ENCODE measurements around the gene ROBO3. TPM values are rescaled to one million over a fixed set of nuclear protein-coding genes. Genes with fewer than 3 reads are reported as not detected.

Gene ROBO3
- total RNA-seq, 2 donors from 2014 or later: 21.5 to 26.6 TPM

GRCh38 chr11:124863137-124863825 lies 2.0 kb upstream of the ROBO3 start:
- no peak overlapping the region for H3K4me3 Mint-ChIP-seq
- DNase-seq (no peak), ATAC-seq (replicated peaks in 1 of 2) (no peak)
- peaks cover 79% of the 10 kb centered on the region for H3K27me3 Mint-ChIP-seq (ENCODE audit: low read depth)
- peaks cover 40% of the 10 kb centered on the region for H3K4me1 Mint-ChIP-seq (ENCODE audit: low read depth)
- no peaks in the 10 kb centered on the region for H3K9me3 Mint-ChIP-seq
- H3K36me3 Mint-ChIP-seq (ENCODE audit: insufficient read depth in 2 of 2): no peaks in the 10 kb centered on the region
- H3K27ac Mint-ChIP-seq: no peak overlapping the region

- H3K36me3 Mint-ChIP-seq (ENCODE audit: insufficient read depth in 2 of 2): no peaks in the 10 kb centered on the region
- no peaks in the 10 kb centered on the region for H3K9me3 Mint-ChIP-seq
- no peak overlapping the region for H3K4me3 Mint-ChIP-seq
- ATAC-seq (replicated peaks in 1 of 2) (no peak), DNase-seq (no peak)
- H3K27ac Mint-ChIP-seq: no peak overlapping the region
- H3K27me3 Mint-ChIP-seq (ENCODE audit: low read depth): peaks cover 84% of the 10 kb centered on the region
- H3K4me1 Mint-ChIP-seq (ENCODE audit: low read depth): peaks cover 44% of the 10 kb centered on the region
These were observed 1.4 kb upstream of the ROBO3 start for GRCh38 chr11:124863826-124864165.

- Mint-ChIP-seq H3K27ac (no peak overlapping the region), H3K4me1 (ENCODE audit: low read depth) (peaks cover 50% of the 10 kb centered on the region), H3K27me3 (ENCODE audit: low read depth) (peaks cover 87% of the 10 kb centered on the region), H3K36me3 (ENCODE audit: insufficient read depth in 2 of 2) (no peaks in the 10 kb centered on the region), H3K4me3 (no peak overlapping the region), H3K9me3 (no peaks in the 10 kb centered on the region)
- ATAC-seq (replicated peaks in 1 of 2) (no peak), DNase-seq (no peak)
These were observed 898 bp upstream of the ROBO3 start for GRCh38 chr11:124864176-124864891.

GRCh38 chr11:124864892-124865180 lies 396 bp upstream of the ROBO3 start:
- H3K27ac Mint-ChIP-seq: no peak overlapping the region
- DNase-seq (no peak), ATAC-seq (replicated peaks in 1 of 2) (no peak)
- H3K36me3 Mint-ChIP-seq (ENCODE audit: insufficient read depth in 2 of 2): no peaks in the 10 kb centered on the region
- H3K4me1 Mint-ChIP-seq (ENCODE audit: low read depth): peaks cover 53% of the 10 kb centered on the region
- H3K4me3 Mint-ChIP-seq: no peak overlapping the region
- H3K9me3 Mint-ChIP-seq: no peaks in the 10 kb centered on the region
- H3K27me3 Mint-ChIP-seq (ENCODE audit: low read depth): peaks cover 88% of the 10 kb centered on the region

- peaks cover 53% of the 10 kb centered on the region for H3K4me1 Mint-ChIP-seq (ENCODE audit: low read depth)
- H3K27me3 Mint-ChIP-seq (ENCODE audit: low read depth): peaks cover 93% of the 10 kb centered on the region
- H3K27ac Mint-ChIP-seq: no peak overlapping the region
- no peaks in the 10 kb centered on the region for H3K36me3 Mint-ChIP-seq (ENCODE audit: insufficient read depth in 2 of 2)
- ATAC-seq (replicated peaks in 1 of 2): peak; percentile 61 to 65
- peak overlapping the region; percentile 51 to 60 for H3K4me3 Mint-ChIP-seq
- no peaks in the 10 kb centered on the region for H3K9me3 Mint-ChIP-seq
- peak; percentile 67 to 74 for DNase-seq
These were observed 945 bp downstream of the ROBO3 start for GRCh38 chr11:124865902-124866851.

- ATAC-seq (replicated peaks in 1 of 2): peak; percentile 47 to 53
- Mint-ChIP-seq H3K4me1 (ENCODE audit: low read depth) (peaks cover 52% of the 10 kb centered on the region), H3K9me3 (no peaks in the 10 kb centered on the region), H3K27me3 (ENCODE audit: low read depth) (peaks cover 96% of the 10 kb centered on the region), H3K36me3 (ENCODE audit: insufficient read depth in 2 of 2) (no peaks in the 10 kb centered on the region), H3K4me3 (no peak overlapping the region), H3K27ac (no peak overlapping the region)
- peak; percentile 29 to 40 for DNase-seq
These were observed 2.5 kb downstream of the ROBO3 start for GRCh38 chr11:124867700-124868099.

GRCh38 chr11:124868331-124869274 lies 3.4 kb downstream of the ROBO3 start:
- no peaks in the 10 kb centered on the region for H3K9me3 Mint-ChIP-seq
- DNase-seq: peak in 1 of 2 donors; percentile 19
- no peak overlapping the region for H3K27ac Mint-ChIP-seq
- ATAC-seq (replicated peaks in 1 of 2): no peak
- peaks cover 96% of the 10 kb centered on the region for H3K27me3 Mint-ChIP-seq (ENCODE audit: low read depth)
- peaks cover 43% of the 10 kb centered on the region for H3K4me1 Mint-ChIP-seq (ENCODE audit: low read depth)
- no peaks in the 10 kb centered on the region for H3K36me3 Mint-ChIP-seq (ENCODE audit: insufficient read depth in 2 of 2)
- H3K4me3 Mint-ChIP-seq: peak overlapping the region; percentile 58 to 59

GRCh38 chr11:124869331-124869730 lies 4.1 kb downstream of the ROBO3 start:
- DNase-seq: no peak
- Mint-ChIP-seq H3K27me3 (ENCODE audit: low read depth) (peaks cover 95% of the 10 kb centered on the region), H3K4me3 (peak overlapping the region; percentile 58 to 59), H3K36me3 (ENCODE audit: insufficient read depth in 2 of 2) (no peaks in the 10 kb centered on the region), H3K9me3 (no peaks in the 10 kb centered on the region), H3K4me1 (ENCODE audit: low read depth) (peaks cover 36% of the 10 kb centered on the region), H3K27ac (no peak overlapping the region)
- no peak for ATAC-seq (replicated peaks in 1 of 2)

- H3K27me3 Mint-ChIP-seq (ENCODE audit: low read depth): peaks cover 95% of the 10 kb centered on the region
- no peak overlapping the region for H3K4me3 Mint-ChIP-seq
- H3K4me1 Mint-ChIP-seq (ENCODE audit: low read depth): peaks cover 33% of the 10 kb centered on the region
- DNase-seq (no peak), ATAC-seq (replicated peaks in 1 of 2) (no peak)
- H3K9me3 Mint-ChIP-seq: no peaks in the 10 kb centered on the region
- no peaks in the 10 kb centered on the region for H3K36me3 Mint-ChIP-seq (ENCODE audit: insufficient read depth in 2 of 2)
- no peak overlapping the region for H3K27ac Mint-ChIP-seq
These were observed 4.7 kb downstream of the ROBO3 start for GRCh38 chr11:124869856-124870387.

- ATAC-seq (replicated peaks in 1 of 2) (no peak), DNase-seq (no peak)
- Mint-ChIP-seq H3K36me3 (ENCODE audit: insufficient read depth in 2 of 2) (no peaks in the 10 kb centered on the region), H3K27ac (no peak overlapping the region), H3K4me1 (ENCODE audit: low read depth) (peaks cover 33% of the 10 kb centered on the region), H3K27me3 (ENCODE audit: low read depth) (peaks cover 98% of the 10 kb centered on the region), H3K9me3 (no peaks in the 10 kb centered on the region), H3K4me3 (no peak overlapping the region)
These were observed 5.2 kb downstream of the ROBO3 start for GRCh38 chr11:124870430-124870829.

- peaks cover 83% of the 10 kb centered on the region for H3K27me3 Mint-ChIP-seq (ENCODE audit: low read depth)
- DNase-seq: no peak
These were observed 7.0 kb downstream of the ROBO3 start for GRCh38 chr11:124872280-124872679.

GRCh38 chr11:124872741-124873140 lies 7.5 kb downstream of the ROBO3 start:
- H3K36me3 Mint-ChIP-seq (ENCODE audit: insufficient read depth in 2 of 2): no peaks in the 10 kb centered on the region
- no peak overlapping the region for H3K27ac Mint-ChIP-seq
- H3K4me3 Mint-ChIP-seq: no peak overlapping the region
- H3K9me3 Mint-ChIP-seq: no peaks in the 10 kb centered on the region
- H3K27me3 Mint-ChIP-seq (ENCODE audit: low read depth): peaks cover 78% of the 10 kb centered on the region
- ATAC-seq (replicated peaks in 1 of 2) (no peak), DNase-seq (no peak)
- peaks cover 32% of the 10 kb centered on the region for H3K4me1 Mint-ChIP-seq (ENCODE audit: low read depth)

More at GRCh38 chr11:124872280-124872679, 7.0 kb downstream of the ROBO3 start:
- ATAC-seq (replicated peaks in 1 of 2): no peak
- Mint-ChIP-seq H3K4me3 (no peak overlapping the region), H3K9me3 (no peaks in the 10 kb centered on the region), H3K4me1 (ENCODE audit: low read depth) (peaks cover 32% of the 10 kb centered on the region), H3K36me3 (ENCODE audit: insufficient read depth in 2 of 2) (no peaks in the 10 kb centered on the region), H3K27ac (no peak overlapping the region)
